ENCODE data around the gene TGFBR2. TPM values are rescaled to one million over a fixed set of nuclear protein-coding genes. Genes with fewer than 3 reads are reported as not detected.

TGFBR2 gene
- total RNA-seq, 1 experiment from 2014 or later = 48.2 TPM

DNA sequence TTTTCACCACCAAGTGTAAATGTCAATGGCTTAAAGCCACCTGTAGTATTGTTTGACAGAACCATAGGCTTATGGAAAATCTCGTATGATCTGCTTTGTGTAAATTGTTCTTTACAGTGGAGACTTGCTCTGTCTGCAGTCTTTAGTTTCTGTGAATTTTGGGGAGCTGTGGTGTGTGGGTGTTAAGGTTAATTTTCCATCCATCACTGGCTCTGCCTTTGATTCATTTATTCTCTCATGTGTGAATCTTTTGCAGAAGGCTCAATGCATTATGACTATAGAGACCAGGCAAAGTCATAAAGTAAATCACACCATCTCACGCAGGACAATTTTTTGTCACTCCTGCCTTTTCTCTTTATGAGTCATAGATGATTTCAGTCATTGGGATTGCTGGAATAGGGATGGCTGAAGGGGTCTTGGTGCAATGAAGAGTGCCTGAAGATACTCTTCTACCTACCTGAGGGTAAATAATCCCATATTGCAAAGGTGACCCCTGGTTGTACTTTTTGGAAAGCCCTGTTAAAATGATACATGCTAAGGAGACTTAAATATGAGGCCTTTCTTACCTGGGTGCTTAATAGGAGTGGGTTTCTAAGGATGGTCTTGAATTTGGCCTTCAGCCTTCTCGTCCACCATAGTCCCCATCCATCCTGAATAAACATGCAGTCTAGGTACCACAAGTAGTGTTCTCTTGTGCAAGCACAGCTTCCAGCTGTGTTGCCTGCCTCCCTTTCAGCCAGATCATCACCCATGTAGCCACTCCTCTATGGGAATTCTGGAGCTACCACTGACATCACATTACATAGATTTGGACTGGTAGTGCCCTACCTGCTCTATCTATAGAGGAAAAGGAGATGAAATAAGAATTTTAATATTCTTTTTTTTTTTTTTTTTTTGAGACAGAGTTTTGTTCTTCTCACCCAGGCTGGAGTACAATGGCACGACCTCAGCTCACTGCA lies 14.3 kb downstream of the TGFBR2 start:
- H4K20me1 ChIP-seq (ENCODE audit: low read length) = peaks cover 22% of the 10 kb centered on the region; the same call in 1 of the 2 replicates
- no peaks in the 10 kb centered on the region for H3K27me3 ChIP-seq (ENCODE audit: low read length)
- no peak overlapping the region for H3K27ac ChIP-seq (ENCODE audit: low read length)
- peaks cover 33% of the 10 kb centered on the region for H3K36me3 ChIP-seq (ENCODE audit: low read depth, low read length)
- ChIA-PET POLR2A (ENCODE audit: unreplicated experiment) (no interaction called here), CTCF (no interaction called here)
- BruUV-seq (replicated peaks) = no TSS peak
- H3K79me2 ChIP-seq (ENCODE audit: low read length) = peaks cover 98% of the 10 kb centered on the region
- intact Hi-C loops (cut with micrococcal nuclease) = no loop called here
- H3K9me3 ChIP-seq (ENCODE audit: low read length) = no peaks in the 10 kb centered on the region
- DNase-seq (peak; percentile 16), ATAC-seq (no peak)
- no peak overlapping the region for H3K9ac ChIP-seq (ENCODE audit: low read length)
- no peak overlapping the region for H2AFZ ChIP-seq (ENCODE audit: low read length)
- H3K4me3 ChIP-seq (ENCODE audit: low read length) = no peak overlapping the region
- H3K4me1 ChIP-seq (ENCODE audit: insufficient read depth, low read length) = peaks cover 17% of the 10 kb centered on the region
- no peaks in the 10 kb centered on the region for H3K9me2 ChIP-seq (replicated peaks; ENCODE audit: low read length)
- H3K4me2 ChIP-seq (ENCODE audit: low read length) = no peak overlapping the region
- TF ChIP-seq EZH2 (IDR thresholded peaks at IDR 0.05; ENCODE audit: low read length, unreplicated experiment) (no peak), EZH2phosphoT487 (IDR thresholded peaks at IDR 0.05; ENCODE audit: borderline replicate concordance, low read length) (no peak)
- TF ChIP-seq, protein P1, sequence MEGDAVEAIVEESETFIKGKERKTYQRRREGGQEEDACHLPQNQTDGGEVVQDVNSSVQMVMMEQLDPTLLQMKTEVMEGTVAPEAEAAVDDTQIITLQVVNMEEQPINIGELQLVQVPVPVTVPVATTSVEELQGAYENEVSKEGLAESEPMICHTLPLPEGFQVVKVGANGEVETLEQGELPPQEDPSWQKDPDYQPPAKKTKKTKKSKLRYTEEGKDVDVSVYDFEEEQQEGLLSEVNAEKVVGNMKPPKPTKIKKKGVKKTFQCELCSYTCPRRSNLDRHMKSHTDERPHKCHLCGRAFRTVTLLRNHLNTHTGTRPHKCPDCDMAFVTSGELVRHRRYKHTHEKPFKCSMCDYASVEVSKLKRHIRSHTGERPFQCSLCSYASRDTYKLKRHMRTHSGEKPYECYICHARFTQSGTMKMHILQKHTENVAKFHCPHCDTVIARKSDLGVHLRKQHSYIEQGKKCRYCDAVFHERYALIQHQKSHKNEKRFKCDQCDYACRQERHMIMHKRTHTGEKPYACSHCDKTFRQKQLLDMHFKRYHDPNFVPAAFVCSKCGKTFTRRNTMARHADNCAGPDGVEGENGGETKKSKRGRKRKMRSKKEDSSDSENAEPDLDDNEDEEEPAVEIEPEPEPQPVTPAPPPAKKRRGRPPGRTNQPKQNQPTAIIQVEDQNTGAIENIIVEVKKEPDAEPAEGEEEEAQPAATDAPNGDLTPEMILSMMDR (conservative IDR thresholded peaks at IDR 0.05; ENCODE audit: low read depth, low read length) = no peak
- H3F3A ChIP-seq (ENCODE audit: low read length, unreplicated experiment) = peaks cover 4% of the 10 kb centered on the region

DNA sequence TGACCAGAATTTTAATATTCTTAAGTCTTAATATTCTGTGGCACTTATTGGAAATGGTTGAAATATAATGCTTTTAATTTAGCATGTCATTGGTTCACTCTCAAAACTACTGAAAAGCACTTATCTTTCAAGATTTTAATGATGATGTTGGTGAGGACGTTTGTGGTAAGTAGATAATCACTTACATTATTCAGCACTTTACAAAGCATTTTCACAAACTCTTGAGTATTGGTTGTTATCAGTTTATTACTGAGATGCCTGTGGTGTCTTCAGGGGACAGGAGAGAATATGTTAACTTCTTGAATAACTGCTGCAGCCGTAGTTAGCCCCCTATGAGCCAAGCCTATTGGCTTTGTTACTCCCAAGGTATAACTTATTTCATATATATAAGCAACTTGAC lies 15.2 kb downstream of the TGFBR2 start:
- Histone ChIP-seq H3K36me3 (ENCODE audit: low read depth, low read length) (peaks cover 41% of the 10 kb centered on the region), H3K27me3 (ENCODE audit: low read length) (no peaks in the 10 kb centered on the region), H3F3A (ENCODE audit: low read length, unreplicated experiment) (peaks cover 4% of the 10 kb centered on the region), H3K9me2 (replicated peaks; ENCODE audit: low read length) (no peaks in the 10 kb centered on the region), H3K9me3 (ENCODE audit: low read length) (no peaks in the 10 kb centered on the region), H3K27ac (ENCODE audit: low read length) (no peak overlapping the region), H3K4me1 (ENCODE audit: insufficient read depth, low read length) (peaks cover 20% of the 10 kb centered on the region), H3K4me2 (ENCODE audit: low read length) (no peak overlapping the region), H2AFZ (ENCODE audit: low read length) (no peak overlapping the region), H3K79me2 (ENCODE audit: low read length) (peaks cover 96% of the 10 kb centered on the region), H4K20me1 (ENCODE audit: low read length) (peaks cover 16% of the 10 kb centered on the region; the same call in 1 of the 2 replicates), H3K4me3 (ENCODE audit: low read length) (no peak overlapping the region), H3K9ac (ENCODE audit: low read length) (no peak overlapping the region)
- intact Hi-C loops (cut with micrococcal nuclease) = no loop called here
- DNase-seq (no peak), ATAC-seq (no peak)
- ChIA-PET POLR2A (ENCODE audit: unreplicated experiment) (no interaction called here), CTCF (no interaction called here)
- TF ChIP-seq EZH2phosphoT487 (IDR thresholded peaks at IDR 0.05; ENCODE audit: borderline replicate concordance, low read length) = no peak
- no peak for TF ChIP-seq EZH2 (IDR thresholded peaks at IDR 0.05; ENCODE audit: low read length, unreplicated experiment)
- TF ChIP-seq, protein P1 (conservative IDR thresholded peaks at IDR 0.05; ENCODE audit: low read depth, low read length) = no peak
- BruUV-seq (replicated peaks) = no TSS peak

DNA sequence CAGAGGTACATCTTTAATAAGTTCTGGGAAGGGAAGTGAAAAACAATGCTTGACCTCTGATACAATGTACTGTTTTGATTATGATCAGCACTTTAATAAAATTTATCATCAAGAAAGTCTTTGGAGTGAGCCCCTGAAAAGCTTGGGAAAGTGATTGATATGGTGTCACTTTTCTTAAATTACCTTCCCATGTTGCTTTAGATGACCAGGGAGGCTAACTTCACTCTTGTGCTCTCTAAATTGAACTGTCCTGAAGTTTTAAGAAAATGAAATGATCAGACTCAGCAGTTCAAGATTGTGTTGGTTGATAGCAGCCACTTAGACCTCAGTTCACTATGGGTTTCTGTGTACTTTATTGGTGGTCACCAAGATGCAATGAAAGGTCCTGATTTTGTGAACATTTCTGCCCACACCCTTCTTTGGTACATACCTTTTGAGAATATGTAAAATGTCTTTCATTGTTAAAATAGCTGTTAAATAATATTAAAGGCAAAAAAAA lies 15.7 kb downstream of the TGFBR2 start:
- DNase-seq (no peak), ATAC-seq (no peak)
- Histone ChIP-seq H3K27me3 (ENCODE audit: low read length) (no peaks in the 10 kb centered on the region), H3K27ac (ENCODE audit: low read length) (no peak overlapping the region), H3K9me3 (ENCODE audit: low read length) (no peaks in the 10 kb centered on the region), H3K4me3 (ENCODE audit: low read length) (no peak overlapping the region), H3K9ac (ENCODE audit: low read length) (no peak overlapping the region), H3K9me2 (replicated peaks; ENCODE audit: low read length) (no peaks in the 10 kb centered on the region), H4K20me1 (ENCODE audit: low read length) (peaks cover 14% of the 10 kb centered on the region; the same call in 1 of the 2 replicates), H3F3A (ENCODE audit: low read length, unreplicated experiment) (peaks cover 2% of the 10 kb centered on the region), H3K79me2 (ENCODE audit: low read length) (peaks cover 96% of the 10 kb centered on the region), H3K4me1 (ENCODE audit: insufficient read depth, low read length) (peaks cover 25% of the 10 kb centered on the region), H2AFZ (ENCODE audit: low read length) (no peak overlapping the region), H3K36me3 (ENCODE audit: low read depth, low read length) (peaks cover 44% of the 10 kb centered on the region), H3K4me2 (ENCODE audit: low read length) (no peak overlapping the region)
- POLR2A ChIA-PET (ENCODE audit: unreplicated experiment) = no interaction called here
- TF ChIP-seq EZH2 (IDR thresholded peaks at IDR 0.05; ENCODE audit: low read length, unreplicated experiment) (no peak), EZH2phosphoT487 (IDR thresholded peaks at IDR 0.05; ENCODE audit: borderline replicate concordance, low read length) (no peak)
- TF ChIP-seq, protein P1 (conservative IDR thresholded peaks at IDR 0.05; ENCODE audit: low read depth, low read length) = no peak
- no TSS peak for BruUV-seq (replicated peaks)
- intact Hi-C loops (cut with micrococcal nuclease) = no loop called here
- CTCF ChIA-PET = no interaction called here

All from PC-3 (cell line).